Fibroblast of skin of right biceps (primary cell): ENCODE results near the gene DGKB.
"Not testable (repeated sequence)": the region's sequence is repeated elsewhere in the genome, so short reads cannot be mapped to it uniquely, and the experiment has no call there.

Experiments used
- DNase-seq: peaks from one replicate; pipeline ENCODE4 v3.0.0-alpha.2; 2013

Gene DGKB

DNA sequence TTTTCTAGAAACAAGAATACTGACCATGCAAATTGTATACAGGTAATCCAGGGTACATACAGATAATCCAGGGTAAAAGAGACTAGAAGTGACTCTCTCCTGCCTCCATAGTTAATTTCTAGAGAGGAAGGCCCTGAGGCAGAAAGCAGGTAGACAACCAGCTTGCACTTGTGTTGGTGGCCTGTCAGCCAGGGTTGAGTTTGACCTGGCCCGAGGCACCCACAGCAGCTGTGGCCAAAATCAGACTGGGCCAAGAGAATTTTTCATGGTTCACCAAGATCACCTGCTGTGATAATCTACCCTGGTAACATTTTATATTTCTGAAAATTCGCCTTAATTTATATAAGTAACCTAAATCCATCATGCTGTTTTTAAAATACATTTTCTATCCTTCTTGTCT, 526.6 kb downstream of the DGKB start:
- DNase-seq = no peak

DNA sequence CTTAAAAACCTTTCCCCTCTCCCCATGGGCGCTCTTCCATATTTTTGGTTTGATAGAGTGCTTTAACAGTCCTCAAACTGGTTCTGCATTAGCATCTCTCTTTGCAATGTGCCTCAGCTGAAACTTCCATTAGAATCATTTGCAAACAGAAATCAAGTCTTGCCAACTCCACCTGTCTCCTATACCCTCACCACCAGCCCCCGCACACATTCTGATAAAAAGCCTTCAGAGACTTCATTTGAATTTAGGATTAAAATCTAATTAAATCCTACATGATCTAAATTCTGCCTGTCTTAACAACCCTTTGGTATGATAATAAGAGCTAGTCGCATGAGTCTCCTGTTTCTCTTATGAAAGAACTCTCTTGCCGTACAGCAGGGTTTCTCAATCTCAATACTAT, 528.2 kb downstream of the DGKB start:
- DNase-seq = no peak

DNA sequence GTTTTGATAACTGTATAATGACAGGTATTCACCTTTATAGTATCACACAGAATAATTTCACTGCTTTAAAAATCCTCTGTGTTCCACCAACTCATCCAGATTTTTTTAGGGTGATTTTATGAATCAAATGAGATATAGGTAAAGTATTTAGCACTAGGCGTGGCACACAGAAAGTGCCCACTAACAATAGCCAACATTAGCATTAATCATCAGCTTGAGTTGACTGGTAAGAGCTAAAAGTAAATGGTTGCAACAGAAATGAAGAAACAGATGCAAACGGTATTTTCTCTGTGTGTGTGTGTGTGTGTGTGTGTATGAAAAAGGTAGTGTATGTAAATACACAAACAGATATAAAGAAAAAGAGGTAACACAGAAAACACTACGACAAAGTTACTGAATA, 534.3 kb downstream of the DGKB start:
- no peak for DNase-seq

DNA sequence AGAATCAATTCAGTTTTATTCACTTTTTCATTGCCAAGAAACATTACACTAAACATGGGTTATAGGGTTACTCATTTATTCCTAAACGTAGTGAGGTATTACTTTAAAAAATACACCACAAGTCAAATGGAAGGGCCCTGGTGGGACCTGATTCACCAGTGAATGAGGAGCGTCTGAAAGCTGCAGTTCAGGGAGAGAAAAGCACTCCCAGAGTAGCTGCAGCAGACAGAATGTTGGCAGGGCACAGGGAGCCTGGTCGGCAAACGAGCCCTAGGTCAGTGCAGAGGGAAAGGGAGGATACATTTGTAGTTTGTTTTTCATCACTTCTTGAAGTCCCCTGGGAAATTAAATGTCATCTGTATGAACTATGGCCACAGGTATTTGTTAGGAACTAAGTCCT, 551.4 kb downstream of the DGKB start:
- no peak for DNase-seq

DNA sequence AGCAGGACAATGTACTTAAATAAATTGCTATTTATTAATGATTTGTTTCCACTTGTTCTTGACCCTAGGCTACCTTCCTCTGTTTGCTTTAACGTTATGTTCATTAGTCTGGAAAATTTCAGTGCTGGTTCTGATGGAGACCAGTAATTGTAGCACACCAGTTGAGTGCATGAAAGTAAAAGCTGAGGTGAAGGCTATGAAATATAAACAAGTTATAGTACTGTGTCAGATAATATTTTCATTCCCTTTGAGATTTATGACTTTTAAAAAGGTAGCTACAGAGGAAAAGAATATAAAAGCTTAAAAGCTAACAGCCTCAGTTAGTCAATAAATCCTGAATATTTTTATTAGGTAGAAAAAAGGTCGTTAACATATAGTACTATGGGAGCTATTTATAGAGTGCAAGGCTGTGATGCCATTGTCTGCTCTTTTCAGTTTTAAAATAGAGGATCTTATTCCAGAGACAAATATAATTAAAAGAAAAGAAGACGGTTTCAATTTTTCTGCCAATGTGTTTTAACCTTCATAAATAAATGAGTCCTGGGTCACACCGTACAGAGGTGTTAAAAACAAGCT, 561.3 kb downstream of the DGKB start:
- no peak for DNase-seq

DNA sequence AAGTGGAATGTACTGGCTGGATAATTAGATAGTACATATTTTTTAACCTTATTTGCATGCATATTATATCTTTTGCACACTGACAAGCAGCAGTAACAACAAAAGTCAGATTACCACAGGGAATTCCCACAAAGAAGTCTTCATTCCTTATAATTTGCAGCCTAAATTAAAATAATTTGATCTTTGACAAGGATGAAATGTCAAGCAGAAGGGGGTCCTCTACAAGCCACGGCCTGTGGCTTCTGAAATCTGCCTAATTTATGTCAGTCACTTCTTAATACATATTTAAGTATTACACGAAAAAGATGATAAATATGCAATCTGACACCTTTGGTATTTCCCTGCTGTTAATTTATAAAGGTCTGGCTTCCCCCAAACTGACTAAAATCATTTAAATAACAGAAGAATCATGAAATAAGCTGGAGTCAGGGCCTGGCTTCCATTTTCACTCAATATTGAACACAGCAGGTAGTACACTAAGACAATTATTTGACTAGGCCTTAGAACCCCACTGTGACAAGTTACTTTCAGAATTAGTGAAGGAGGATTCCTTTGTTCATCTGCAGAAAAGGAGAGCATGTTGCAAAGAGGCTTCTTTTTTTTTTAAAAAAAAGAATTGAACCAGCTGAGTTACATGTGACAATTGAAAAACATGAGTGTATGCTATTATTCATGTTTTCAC, 562.0 kb downstream of the DGKB start:
- DNase-seq = no peak

DNA sequence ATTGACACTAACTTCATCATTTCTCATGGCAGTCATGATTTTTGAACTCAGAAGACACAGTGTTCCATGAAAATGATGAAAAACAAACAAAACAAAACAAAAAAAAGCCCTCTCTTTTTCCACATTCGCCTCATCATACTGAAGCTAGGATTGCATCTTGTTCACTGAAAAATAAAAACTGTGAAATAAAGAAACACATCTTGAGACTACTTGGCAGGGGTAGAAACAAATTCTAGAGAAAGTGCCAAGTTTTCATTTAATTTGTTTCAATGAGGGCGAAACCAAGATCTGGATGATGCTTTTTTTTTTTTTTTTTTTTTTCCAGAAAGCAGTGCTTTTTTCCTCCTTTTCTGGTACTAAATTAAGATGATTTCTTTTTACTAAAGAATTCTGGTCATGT, 562.7 kb downstream of the DGKB start:
- no peak for DNase-seq

DNA sequence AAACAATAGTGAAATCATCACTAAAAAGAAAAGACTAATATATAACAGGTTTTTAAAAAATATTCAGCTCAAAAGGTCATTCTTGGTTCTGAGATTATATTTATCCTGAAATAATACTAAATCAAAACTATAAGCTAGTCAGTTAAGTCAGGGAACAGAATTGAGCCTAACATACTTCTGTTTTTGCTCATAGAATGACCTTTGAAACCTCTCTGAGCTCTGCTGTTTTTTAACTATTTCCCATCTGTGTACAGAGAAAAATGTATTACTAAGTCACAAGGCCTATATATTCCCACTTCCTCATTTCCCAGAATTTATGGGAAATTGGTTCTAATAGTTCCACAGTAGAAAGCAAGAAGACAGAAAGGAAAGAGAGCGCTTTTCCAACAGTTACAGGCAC, 566.3 kb downstream of the DGKB start:
- DNase-seq = no peak

DNA sequence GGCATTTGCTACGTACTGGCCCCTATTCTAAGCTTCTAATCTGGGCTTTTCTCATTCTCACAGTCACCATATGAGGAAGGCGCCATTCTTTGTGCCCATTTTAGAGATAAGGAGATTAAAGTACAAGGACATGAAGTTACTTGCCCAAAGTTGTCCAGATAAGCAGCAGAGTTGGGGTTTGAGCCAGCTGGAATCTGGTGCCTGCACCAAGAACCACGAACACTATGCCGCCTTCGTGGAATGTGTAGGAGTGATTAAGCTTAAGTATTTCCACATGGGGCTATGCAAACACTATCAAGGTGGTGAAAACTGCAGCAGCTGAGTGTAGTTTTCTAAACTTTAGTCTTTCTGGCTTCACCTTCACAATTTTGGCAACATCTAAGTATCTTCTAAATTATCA, 570.4 kb downstream of the DGKB start:
- DNase-seq = peak; percentile 7

DNA sequence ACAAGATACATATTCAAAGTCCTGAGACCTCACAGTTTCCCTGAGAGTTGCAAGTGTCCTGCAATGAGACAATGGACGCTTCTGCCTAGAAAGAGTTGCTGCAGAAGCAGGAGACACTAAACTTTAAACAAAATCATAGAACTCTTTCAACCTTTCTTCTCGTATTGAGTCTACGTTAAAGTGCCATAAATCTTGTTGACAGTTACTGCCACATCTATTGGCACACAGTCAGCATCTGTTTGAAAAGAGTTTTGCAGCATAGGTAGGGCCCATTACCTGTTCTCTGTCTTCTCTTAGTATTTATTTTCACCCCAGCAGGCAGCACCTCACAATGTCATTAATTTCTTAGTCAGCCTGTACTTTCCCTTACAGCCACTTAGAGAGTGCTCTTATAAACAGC, 577.8 kb downstream of the DGKB start:
- DNase-seq = no peak

DNA sequence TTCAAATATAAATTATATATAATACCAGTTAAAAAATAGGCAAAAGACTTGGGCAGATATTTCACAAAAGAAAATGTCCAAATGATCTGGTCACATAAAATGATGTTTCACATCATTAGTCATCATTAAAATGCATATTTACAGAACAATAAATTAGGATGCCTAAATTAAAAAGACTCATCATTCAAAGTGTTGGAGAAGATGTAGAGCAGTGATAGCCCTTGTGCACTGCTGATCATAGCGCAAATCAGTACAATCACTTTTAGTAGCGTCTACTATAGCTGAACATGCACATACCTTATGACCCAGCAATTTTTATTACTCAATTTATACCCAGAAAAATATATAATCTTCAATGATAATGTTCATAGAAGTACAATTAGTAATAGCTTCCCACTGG, 579.8 kb downstream of the DGKB start:
- DNase-seq = no peak

DNA sequence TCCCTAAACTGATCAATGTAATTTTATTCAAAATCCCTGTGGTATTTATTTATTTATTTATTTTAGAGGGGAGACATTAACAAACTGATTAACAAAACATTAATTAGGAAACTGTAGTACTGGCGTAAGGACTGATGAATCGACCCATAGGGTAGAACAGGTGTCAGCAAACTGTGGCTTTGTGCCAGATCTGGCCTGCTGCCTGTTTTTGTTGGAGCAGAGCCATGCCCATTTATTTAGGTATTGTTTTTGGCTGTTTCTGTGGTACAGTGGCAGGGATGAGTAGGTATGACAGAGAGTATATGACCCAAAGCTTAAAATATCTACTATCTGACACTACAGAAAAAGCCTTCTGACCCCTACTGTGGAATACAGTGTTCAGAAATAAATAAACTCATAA, 580.6 kb downstream of the DGKB start:
- DNase-seq = no peak

DNA sequence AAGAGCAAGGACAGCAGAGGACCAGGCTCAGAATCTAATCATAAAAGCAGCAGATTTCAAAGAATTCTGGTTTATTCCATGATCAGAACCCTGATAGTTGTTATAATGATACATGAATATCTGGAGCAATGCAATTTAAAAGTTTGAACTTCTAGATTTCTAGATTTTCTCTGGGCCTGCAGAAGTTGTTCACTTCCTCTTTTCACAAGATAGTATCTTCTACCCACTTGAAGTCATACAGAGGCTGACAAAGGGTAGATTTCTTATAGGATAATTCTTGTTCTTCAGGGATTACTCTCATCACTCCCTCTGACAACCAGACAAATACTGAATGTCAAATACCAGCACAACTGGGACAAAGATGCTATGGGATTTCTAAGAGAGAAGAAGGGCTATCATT, 593.1 kb downstream of the DGKB start:
- DNase-seq = no peak

DNA sequence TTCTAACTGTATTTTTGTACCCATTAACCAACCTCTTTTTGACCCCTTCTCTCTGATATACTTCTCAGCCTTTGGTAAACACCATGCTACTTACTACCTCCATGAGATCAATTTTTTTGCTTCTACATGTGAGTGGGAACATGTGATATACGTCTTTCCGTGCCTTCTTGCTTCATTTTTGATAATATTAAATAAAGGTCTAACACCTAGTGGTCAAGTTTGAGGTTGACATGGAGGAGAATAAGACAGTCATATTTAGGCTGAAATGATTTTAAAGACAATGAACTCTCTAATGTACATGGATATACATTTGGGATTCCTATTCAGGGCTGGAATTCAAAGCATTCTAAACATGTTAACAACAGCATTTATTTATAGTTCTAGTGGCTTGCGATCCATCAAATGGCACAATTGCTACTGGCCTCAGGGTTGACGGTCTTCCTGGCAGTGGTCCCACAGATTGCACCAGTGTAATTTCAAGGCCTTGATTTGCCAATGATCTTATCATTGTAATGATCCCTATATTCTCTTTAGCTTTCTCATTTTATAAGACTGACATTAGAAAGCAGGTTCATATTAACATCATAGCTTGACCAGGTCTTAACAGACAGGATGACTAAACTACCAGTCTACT, 597.2 kb downstream of the DGKB start:
- DNase-seq = peak; percentile 5

DNA sequence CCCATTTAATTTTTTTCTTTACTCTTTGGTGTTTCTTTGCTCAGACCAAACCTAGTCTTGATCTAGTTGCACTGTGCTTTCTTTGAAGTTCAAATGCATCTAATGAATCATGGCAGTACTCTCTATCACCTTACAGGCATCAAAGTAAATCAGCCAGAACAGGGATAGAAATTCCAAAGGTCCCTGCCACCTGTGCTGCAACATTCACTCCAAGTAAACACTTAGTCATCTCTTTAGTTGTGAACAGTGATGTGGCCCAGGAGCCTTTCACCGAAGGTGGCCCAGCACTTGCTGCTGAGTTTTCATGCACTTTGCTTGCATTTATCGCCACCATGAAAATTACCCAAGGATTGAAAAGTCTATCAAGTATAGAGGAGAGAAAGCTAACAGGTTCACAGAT, 599.0 kb downstream of the DGKB start:
- DNase-seq = no peak

DNA sequence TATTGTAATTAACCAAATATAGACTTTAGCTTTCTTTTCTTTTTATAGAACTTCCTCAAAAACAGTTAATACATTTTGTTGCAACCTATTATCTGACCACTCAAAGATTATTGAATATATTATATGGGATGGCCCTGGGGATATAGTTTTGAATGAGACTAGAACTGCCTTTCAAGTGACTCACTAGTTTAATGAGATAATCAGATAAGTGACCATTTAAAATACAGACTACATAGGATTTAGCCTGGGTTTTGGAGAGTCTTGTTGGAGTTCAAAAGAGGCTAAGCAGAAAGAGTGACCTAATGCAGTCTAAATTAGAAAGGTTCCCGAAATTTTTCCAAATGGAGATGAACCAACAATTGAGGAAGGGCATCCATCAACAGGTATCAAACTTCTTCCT, 607.9 kb downstream of the DGKB start:
- DNase-seq = no peak

DNA sequence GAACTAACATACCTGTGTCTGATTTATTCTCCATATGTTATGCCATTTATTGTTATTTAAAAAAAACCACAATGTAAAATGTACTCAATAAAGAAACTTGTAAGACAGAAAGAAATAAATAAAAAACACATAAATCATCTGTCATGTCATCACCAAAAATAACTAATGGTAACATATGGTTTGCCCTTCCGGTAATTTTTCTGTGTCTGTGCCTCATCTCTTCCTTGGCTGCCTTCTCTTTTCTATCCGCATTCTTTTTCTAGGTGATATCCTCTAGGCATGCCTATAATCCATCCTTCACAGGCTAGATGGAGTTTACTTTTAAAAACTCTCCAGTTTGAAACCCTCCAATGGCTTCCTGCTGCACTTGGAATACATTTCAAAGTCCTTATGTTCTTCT, 609.1 kb downstream of the DGKB start:
- no peak for DNase-seq

DNA sequence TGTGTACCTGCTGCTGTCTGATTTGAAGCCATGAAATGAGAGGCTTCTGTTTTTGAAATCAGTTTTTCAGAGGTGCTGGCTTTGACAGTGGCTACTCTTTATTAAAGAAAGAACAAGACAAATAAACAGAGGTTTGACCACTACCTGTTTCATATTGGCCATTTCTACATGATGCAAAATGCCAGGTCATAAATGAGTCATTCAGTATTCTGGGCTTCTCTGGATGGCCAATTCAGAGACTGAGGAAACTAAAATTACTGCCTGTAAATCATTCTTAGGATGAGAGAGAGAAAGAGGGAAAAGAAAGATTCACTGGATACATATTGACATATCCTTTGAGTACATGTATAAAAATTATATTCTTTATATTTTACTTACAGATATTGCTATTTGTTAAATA, 609.8 kb downstream of the DGKB start:
- DNase-seq = no peak

DNA sequence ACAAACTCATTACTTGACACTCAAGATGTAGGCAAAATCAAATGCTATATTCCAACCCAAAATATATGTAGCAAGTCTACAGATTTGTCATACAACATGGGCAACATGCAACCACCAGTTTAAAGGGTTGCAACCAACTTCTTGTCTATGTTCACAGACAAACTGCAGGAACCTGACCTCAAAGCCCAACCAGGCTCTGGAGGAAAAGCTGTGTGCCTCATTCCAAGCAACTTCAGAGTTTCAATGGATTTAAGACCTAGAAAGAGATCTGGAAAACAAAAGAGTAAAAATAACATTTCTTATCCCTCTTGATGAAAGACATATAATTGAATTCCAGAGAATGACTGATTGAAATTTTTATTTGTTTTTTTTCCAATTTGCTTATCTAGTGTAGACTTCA, 612.6 kb downstream of the DGKB start:
- no peak for DNase-seq

DNA sequence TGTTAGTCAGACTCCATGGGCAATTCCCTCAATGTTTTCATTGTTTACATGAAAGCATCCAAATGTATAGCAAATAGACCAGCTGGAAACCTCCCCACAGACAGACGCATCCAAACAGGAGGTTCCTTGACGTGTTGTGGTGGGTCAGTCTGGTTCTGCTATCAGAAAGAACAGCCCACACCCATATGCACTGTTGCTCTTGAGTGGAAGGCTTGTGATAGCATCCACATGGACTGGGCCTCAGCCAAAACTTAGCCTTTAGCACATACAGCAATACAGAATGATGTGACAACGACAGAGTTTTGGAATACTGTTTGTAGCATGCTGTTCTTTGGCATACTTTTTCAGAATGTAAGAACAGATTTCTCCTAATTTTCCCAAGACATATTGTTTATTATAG, 613.9 kb downstream of the DGKB start:
- no peak for DNase-seq

DNA sequence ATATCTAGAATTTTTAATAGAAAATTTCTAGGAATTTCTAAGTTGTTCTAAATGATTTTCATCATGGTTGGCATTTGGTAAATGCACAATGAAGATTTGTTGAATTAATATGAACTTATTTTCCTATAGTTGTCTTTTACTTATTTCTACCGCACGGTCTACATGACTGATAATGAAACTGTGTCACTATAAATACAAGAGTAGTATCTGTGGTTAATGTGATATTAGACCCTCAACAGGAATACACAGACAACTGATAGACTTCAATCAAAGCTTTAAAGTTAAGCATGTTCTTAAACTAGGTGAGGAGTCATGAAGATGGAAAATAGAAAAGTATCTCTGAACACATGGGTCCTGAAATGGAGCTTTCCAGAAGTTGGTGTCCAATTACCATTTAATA, 615.2 kb downstream of the DGKB start:
- DNase-seq = no peak

DNA sequence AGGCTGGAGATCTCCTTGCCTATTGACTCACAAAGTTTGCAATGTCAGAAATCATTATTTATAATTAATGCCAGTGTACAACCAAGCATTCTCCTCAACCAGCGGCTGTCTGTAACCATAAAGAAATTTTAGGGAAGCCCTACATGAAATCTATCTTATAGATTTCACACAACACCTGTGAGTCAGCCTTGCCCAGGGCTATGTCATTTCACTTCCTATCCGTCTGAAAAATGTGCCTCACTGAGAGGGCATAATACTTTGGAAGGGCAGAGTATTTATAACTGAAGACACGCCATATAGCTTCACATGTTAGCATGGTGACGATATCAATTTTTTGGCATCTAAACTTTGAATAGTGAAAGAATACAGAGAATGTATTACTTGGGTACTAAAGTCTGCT, 616.5 kb downstream of the DGKB start:
- no peak for DNase-seq

DNA sequence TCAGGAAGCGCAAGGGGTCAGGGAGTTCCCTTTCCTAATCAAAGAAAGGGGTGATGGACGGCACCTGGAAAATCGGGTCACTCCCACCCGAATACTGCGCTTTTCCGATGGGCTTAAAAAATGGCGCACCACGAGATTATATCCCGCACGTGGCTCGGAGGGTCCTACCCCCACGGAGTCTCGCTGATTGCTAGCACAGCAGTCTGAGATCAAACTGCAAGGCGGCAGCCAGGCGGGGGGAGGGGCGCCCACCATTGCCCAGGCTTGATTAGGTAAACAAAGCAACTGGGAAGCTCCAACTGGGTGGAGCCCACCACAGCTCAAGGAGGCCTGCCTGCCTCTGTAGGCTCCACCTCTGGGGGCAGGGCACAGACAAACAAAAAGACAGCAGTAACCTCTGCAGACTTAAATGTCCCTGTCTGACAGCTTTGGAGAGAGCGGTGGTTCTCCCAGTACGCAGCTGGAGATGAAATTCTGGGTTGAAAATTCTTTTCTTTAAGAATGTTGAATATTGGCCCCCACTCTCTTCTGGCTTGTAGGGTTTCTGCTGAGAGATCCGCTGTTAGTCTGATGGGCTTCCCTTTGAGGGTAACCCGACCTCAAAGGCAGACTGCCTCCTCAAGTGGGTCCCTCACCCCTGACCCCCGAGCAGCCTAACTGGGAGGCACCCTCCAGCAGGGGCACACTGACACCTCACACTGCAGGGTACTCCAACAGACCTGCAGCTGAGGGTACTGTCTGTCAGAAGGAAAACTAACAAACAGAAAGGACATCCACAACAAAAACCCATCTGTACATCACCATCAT, 623.3 kb downstream of the DGKB start:
- DNase-seq = not testable (repeated sequence)

DNA sequence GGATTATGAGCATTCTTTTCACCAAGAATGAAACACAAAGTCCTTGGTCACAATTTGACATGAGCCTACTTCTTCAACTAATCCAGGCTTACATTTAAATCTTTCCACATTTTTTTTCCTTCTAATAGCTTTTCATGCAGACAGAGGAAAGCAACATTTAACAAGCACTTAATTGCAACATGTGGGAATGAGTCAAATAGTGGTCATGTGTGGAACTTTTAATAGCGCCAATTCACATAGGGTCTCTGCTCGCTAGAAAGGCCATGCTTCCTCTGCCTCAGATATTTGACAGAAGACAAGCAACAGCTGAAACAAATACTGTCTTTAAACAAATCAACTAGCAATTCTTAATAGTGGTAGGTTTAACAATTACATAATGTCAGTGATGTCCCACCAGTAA, 627.2 kb downstream of the DGKB start:
- peak; percentile 7 for DNase-seq
